OCI-LY1 (cell line): ENCODE results near the gene ETFB.

Experiments
- EZH2 ChIP-seq: fragments of 200-600 bp; sonication (generic), shearing (Covaris generic); IDR thresholded peaks from 2 replicates; pipeline ENCODE4 v1.8.0; 2017; ENCODE audit warnings: borderline replicate concordance, mixed run types, mild to moderate bottlenecking, antibody characterized with exemption, low read length, moderate library complexity, mixed read lengths
- TF ChIP-seq, protein P1 (sequence below): fragments of 200-600 bp; sonication (generic), shearing (Covaris generic); IDR thresholded peaks from 2 replicates; pipeline ENCODE4 v1.5.1; 2017; ENCODE audit warnings: mild to moderate bottlenecking, antibody characterized with exemption, low read length, moderate library complexity, mixed read lengths

DNA sequence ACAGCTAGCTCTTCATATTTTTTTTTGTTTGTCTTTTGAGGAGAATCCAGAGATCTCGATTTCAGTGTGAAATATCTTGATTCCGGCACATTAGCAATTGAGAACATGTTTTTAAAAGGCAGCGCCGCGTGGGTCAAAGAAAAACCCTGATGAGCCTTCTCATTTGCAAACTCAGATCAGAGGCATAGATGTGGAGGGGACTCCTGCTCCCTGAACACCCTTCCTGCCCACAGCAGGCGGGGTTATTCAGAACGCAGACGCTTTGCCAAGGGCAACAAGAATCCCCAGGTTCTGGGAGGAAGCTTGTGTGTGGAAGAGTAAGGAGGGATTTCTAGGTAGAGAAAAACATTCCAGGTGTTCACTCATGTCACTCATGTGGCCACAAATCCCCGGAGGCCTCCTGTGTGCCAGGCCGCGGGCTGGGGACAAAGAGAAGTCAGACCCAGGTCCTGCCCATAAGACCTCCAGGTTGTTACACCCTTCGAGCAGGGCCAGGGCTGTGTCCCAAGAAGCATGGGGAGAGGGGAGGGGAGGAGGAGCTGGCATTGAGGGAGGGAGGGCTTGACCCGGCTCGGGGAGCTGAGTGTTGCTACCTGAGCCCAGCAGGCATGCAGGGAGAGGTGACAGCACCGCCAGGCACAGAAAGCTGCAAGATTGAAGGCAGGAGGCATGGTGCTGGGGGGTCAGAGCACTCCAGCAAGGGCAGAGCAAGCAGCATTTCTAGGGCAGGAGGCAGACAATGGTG, 70.6 kb downstream of the ETFB start:
- TF ChIP-seq, protein P1, sequence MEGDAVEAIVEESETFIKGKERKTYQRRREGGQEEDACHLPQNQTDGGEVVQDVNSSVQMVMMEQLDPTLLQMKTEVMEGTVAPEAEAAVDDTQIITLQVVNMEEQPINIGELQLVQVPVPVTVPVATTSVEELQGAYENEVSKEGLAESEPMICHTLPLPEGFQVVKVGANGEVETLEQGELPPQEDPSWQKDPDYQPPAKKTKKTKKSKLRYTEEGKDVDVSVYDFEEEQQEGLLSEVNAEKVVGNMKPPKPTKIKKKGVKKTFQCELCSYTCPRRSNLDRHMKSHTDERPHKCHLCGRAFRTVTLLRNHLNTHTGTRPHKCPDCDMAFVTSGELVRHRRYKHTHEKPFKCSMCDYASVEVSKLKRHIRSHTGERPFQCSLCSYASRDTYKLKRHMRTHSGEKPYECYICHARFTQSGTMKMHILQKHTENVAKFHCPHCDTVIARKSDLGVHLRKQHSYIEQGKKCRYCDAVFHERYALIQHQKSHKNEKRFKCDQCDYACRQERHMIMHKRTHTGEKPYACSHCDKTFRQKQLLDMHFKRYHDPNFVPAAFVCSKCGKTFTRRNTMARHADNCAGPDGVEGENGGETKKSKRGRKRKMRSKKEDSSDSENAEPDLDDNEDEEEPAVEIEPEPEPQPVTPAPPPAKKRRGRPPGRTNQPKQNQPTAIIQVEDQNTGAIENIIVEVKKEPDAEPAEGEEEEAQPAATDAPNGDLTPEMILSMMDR: no peak
- TF ChIP-seq EZH2: no peak
